ENCODE data around the gene ZNF714.
A peak's percentile ranks its signal among the peaks of the same experiment; 100 is the strongest.

Gene ZNF714

DNA sequence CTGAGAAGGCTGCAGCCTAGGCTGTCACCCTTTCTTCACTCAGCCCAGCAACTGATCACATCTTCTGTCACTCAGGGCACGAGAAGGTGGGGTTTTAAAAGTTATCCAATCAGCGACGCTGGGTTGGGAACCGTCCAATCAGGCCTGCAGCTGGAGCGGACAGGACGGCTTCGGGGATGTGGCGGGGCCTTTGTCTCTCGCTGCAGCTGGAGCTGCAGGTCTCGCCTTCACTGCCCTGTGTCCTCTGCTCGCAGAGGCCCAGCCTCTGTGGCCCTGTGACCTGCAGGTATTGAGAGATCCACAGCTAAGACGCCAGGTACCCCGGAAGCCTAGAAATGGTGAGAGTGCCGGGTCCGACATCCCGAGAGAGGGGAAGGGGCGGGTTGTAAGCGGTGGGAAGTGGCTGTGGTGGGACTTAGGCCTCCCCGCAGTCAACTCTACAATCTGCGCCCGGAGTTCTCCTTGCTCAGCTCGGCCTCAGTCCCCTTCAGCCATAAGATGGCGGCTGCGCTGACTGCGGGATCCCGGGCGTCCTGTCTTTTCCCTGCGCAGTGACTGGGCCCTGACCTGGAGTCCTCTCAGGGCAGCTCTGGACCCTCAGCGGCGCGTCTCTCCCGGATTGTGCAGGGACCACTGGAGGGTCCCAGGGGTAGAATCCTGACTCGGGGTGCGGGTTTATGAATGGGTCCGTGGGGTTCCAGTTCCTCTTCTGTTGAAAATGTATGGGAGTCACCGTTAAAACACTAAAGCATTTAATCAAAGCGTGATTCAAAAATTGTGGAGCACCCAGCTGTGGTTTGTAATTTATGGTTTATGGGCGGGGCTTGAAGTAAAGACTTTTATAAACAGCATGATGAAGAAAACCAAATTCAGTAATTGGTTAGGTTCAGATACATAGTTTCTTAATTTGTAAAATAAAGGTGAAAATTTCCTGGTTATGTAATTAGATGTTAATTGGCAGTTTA is at the start of gene ZNF714:
ZNF714 (plus strand) TSS at position 193 of the 965 bp plus-strand sequence. CDS start 16,066 bp downstream, outside the sequence.
- peak; percentile 93 for DNase-seq (ENCODE audit: low spot score)

DNA sequence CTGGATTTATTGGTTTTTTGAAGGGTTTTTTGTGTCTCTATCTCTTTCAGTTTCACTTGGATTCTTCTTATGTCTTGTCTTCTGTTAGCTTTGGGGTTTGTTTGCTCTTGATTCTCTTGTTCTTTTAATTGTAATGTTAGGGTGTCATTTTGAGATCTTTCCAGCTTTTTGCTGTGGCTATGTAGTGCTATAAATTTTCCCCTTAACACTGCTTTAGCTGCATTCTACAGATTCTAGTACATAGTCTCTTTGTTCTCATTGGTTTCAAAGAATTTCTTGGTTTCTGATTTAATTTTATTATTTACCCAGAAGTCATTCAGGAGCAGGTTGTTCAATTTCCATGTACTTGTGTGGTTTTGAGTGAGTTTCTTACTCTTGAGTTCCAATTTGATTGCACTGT is 37.0 kb upstream of the ZNF714 start:
- no peak for DNase-seq (ENCODE audit: low spot score)

DNA sequence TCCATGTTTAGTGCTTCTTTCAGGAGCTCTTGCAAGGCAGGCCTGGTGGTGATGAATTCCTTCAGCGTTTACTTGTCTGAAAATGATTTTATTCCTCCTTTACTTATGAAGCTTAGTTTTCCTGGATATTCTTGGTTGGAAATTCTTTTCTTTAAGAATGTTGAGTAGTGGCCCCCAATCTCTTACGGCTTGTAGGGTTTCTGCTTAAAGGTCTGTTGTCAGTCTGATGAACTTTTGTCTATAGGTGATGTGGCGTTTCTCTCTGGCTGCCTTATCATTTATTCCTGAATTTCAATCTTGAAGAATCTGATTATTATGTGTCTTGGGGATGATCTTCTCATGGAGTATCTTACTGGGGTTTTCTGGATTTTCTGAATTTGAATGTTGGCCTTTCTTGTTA is 35.5 kb upstream of the ZNF714 start:
- no peak for DNase-seq (ENCODE audit: low spot score)

DNA sequence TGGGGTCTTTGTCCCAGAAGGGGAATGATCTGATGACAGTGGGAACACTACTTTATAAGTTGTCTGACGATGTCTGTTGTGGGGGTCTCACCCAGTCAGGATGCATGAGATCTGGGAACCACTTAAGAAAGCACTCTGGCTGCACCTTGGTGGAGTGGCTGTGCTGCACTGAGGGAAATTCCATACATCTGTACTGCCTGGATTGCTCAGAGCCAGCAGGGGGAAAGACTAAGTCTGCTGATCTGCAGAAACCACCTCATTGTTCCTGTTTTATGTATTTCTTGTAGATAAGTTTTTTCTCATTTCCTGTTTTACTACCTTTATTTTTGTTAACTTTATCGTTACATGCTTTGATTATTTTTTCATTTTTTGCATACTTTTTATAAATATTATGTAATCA is 34.3 kb upstream of the ZNF714 start:
- DNase-seq (ENCODE audit: low spot score) = no peak

DNA sequence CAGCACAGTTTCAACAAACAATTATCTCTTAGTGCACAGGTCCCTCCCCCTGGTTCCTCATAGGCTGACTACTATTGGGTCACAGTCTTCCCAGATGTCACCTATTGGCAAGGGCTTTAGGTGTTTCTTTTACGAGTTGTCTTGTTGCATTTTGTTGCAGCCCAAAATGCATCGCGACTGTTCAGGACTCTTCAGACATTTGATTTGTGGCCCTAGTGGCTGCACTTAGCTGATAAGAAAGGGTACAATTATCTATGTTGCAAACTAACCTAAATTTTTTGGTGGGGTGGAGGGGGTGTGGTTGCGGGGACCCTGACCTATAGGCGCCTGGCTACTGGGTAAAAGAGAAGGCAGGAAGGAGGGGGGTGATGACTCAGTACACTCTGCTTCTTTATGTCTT is 29.1 kb upstream of the ZNF714 start:
- DNase-seq (ENCODE audit: low spot score) = no peak

DNA sequence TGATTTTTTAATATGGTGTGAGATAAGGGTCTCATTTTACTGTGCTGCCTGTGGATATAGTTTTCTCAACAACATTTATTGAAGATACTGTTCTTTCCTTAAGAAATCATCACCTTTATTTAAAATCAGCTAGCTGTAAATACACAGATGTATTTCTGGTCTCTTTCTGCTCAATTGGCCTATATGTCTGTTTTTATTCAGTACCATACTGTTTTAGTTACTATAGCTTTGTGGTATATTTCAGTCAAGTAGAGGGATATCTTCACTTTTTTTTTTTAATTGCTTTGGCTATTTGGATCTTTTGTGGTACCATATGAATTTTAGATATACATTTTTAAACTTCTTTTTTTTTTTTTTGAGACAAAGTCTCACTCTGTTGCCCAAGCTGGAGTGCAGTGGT is 16.7 kb upstream of the ZNF714 start:
- no peak for DNase-seq (ENCODE audit: low spot score)

DNA sequence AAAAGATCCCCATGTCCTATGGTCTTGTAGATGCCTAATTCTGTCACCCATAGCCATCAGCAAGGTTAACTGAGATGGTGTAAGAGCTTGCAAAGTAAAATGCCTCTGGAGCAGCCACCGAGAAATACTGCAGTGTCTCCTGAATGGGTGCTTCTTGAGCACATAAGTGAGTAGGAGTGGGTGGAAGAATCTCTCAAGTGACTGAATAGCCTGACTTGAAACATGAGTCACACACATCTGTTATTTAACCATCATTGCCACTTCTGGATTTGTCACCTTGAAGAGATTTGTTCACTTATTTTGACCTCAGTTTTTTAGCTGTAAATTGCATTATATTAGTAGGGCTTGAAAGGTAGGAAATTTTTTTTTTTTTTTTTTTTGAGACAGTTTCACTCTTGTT is 2.3 kb downstream of the ZNF714 start:
- peak; percentile 48 for DNase-seq (ENCODE audit: low spot score)

DNA sequence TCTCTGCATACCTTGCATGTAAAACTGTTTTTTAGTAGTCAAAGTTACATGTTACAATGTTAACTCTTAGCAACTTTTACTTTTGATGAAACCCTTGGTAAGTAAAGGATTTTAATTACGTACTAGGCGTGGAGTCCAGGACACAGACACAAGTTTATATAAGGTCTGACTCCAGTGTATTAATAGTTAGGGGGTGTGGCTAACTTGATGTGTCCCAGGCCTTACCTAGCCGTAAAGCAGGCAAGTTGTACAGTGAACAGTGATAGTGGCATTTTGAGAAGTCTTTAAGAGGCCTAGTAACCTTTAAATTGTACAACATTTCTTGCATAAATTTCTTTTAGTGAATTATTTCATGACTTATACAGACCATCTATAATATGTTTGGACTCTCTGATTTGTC is 5.9 kb downstream of the ZNF714 start:
- DNase-seq (ENCODE audit: low spot score) = no peak

DNA sequence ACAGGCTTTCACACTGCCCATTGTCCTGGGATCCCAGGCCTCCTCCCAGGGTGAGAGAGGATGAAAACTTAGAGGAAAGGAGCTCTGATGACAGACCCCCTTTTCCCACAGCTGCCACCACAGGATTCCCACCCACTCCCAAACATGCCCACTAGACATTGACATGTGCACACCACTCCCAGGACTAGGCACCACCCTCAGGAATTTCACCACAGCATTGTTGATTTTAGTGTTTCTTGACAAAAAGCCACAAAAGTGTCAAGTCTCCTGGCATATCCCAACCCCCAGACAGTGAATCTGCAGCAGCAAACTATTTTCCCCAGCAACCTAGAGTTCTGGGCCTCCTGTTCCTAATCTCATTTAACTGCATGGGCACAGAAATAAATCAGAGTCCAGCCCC is 10.1 kb downstream of the ZNF714 start:
- peak; percentile 39 for DNase-seq (ENCODE audit: low spot score)

DNA sequence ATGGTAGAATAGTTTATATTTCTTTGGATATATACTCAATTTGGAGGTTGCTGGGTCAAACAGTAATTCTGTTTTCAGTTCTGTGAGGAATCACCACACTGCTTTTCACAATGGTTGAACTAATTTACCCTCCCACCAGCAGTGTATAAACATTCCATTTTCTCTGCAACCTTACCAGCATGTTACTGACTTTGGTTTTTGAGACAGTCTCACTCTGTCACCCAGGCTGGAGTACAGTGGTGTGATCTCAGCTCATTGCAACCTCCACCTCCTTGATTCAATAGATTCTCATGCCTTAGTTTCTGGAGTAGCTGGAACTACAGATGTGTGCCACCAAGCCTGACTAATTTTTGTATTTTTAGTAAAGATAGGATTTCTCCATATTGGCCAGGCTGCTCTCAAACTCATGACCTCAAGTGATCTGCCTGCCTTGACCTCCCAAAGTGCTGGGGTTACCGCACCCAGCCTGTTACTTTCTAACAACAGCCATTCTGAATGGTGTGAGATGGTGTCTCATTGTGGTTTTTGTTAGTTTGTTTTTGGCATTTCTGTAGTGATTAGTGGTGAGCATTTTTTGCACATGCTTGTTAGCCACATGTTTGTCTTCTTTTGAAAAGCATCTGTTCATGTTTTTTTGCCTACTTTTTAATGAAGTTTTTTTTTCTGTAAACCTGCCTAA is 12.5 kb downstream of the ZNF714 start:
- no peak for DNase-seq (ENCODE audit: low spot score)

DNA sequence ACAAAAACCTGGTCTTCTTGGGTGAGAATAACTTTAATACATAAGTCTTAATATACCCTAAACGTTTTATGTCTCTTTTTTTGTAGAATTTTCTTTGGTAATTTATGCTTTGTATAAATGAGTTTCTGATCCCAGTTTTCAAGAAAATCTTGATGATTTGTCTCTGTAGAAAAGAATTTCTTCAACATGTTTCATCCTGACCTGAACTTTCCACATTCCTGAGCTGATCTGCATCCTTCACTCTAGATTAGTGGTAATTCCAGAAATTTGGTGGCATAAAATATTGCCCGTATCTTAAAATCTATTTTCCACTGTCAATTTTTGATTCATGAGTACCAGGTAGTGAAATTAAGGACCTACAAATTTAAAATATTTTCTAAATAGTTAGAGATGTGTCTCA is 16.3 kb downstream of the ZNF714 start:
- DNase-seq (ENCODE audit: low spot score) = no peak

DNA sequence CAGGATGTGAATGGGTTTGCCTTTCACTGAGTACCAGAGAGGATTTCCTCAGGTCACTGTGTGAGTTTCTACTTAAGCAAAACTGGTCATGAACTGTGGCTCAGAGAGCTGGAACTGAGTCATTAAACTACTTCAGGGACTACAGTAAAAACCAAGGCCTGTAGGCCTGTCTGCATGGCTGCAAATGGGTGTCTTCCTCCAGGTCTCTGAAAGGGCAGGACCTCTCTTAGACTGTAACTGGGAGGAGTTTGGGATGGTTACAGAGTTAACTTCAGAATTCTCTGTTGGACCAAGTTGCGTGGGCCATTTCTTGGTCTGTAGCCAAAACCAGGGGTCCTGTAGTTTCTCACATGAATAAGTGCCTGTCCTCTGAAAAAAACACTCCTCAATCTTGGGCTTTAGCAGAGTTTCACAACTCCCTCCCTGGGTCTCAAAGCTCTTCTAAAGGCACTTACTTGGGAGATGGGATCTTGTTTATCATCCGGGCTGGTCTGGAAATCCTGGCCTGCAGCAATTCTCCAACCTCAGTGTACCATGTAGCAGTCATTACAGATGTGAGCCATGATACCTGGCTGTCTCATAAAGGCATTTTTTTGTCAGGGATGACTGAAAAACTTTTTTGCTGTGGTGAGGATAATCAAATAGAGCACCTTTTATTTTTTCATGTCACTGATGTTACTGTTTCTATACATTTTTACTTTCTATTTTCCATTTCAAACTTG is 19.7 kb downstream of the ZNF714 start:
- no peak for DNase-seq (ENCODE audit: low spot score)

DNA sequence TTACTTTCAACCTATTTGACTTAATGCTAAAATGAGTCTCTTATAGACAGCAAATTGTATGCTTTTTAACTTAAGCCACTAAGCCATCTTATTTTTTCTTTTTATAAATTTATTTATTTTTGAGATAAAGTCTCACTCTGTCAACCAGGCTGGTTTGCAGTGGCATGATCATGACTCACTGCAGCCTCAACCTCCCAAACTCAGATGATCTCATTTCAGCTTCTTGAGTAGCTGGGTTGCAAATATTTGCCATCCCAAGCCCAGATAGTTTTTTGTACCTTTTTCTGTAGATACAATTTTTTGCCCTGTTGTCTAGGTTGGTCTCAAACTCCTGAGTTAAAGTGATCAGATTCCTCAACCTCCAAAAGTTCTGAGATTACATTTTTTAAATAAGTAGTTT is 27.1 kb downstream of the ZNF714 start:
- peak; percentile 5 for DNase-seq (ENCODE audit: low spot score)

DNA sequence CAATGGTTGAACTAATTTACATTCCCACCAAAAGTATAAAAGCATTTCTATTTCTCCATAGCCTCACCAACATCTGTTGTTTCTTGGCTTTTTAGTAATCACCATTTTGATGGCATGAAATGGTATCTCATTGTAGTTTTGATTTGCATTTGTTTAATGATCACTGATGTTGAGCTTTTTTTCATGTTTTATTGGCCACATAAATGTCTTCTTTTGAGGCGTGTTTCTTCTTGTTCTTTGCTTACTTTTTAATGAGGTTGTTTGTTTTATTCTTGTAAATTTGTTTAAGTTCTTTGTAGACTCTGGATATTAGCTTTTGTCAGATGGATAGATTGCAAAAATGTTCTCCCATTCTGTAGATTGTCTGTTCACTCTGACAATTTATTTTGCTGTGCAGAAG is 28.2 kb downstream of the ZNF714 start:
- DNase-seq (ENCODE audit: low spot score) = no peak

DNA sequence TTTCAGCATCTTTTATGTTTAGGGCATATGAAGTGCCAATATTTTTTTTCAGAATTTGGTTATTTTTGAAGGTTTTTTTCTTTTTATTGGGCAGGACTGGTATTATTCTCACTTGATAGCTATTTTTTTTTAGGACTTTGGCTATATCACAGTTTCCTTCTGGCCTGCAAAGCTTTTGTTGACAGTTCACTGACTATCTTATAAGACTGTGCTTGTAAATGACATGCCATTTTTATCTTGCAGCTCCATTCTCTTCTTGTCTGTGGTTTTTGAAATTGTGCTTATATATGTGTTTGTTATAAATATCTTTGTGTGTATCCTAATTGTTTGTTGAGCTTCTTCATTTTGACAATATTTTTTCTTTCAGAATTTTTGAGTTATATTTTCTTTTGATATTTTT is 33.4 kb downstream of the ZNF714 start:
- DNase-seq (ENCODE audit: low spot score) = no peak

DNA sequence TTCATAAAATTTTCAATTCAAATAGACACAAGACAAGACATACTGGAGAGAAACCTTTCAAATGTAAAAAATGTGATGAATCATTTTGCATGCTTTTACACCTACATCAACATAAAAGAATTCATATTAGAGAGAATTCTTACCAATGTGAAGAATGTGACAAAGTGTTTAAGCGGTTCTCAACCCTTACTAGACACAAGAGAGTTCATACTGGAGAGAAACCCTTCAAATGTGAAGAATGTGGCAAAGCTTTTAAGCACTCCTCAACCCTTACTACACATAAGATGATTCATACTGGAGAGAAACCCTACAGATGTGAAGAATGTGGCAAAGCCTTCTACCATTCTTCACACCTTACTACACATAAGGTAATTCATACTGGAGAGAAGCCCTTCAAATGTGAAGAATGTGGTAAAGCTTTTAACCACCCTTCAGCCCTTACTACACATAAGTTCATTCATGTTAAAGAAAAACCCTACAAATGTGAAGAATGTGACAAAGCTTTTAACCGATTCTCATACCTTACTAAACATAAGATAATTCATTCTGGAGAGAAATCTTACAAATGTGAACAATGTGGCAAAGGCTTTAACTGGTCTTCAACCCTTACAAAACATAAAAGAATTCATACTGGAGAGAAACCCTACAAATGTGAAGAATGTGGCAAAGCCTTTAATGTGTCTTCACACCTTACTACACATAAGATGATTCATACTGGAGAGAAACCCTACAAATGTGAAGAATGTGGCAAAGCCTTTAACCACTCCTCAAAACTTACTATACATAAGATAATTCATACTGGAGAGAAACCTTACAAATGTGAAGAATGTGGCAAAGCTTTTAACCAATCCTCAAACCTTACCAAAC is 35.3 kb downstream of the ZNF714 start:
- DNase-seq (ENCODE audit: low spot score) = no peak

DNA sequence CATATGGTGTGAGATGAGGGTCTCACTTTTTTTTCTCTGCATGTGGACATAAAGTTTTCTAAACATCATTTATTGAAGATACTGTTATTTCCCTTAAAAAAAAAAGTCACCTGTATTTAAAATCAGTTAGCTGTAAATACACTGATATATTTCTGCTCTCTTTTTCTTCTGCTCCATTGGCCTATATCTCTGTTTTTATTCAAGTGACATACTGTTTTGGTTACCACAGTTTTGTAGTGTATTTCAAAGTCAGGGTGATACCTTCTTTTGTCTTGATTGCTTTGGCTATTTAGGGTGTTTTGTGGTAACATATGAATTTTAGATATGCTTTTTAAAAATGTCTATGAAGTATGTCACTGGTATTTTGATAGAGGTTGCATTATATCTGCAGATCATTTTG is 44.1 kb downstream of the ZNF714 start:
- DNase-seq (ENCODE audit: low spot score) = no peak

DNA sequence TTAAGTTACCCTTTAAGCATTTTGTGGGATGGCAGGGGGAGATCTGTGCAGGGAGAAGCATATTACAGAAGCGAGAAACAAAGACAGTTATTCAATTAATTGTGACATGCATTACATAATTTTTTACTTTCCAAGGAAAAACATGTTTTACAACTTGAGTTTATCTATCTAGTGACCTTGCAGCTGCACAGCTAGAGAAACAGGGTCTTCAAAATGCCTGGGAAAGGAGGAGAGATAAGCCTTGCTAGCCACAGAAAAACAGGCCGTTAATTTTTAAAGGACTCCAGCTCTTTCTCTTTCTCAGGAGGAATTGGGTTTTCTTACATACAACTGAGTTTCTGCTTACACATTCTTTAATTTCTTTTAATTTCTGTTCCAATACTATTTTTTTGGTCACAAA is 45.0 kb downstream of the ZNF714 start:
- DNase-seq (ENCODE audit: low spot score) = no peak

DNA sequence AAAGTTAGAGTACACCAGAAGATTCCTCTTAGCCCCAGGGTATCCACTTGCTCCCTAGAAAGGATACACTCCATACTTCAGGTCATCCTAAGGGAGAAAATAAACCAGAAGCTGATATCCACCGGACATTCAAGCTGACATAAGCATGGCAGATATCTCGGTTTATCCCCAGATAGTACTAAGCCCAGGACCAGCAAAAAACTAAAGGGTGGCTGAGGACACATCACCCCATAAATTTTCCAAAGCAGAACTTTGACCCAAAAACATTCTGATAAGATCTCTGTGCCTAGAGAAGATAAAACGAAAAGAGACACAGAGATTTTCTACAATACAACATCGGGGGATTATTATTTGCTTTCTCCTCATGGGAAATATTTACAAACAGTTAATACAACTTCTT is 45.9 kb downstream of the ZNF714 start:
- DNase-seq (ENCODE audit: low spot score) = no peak

DNA sequence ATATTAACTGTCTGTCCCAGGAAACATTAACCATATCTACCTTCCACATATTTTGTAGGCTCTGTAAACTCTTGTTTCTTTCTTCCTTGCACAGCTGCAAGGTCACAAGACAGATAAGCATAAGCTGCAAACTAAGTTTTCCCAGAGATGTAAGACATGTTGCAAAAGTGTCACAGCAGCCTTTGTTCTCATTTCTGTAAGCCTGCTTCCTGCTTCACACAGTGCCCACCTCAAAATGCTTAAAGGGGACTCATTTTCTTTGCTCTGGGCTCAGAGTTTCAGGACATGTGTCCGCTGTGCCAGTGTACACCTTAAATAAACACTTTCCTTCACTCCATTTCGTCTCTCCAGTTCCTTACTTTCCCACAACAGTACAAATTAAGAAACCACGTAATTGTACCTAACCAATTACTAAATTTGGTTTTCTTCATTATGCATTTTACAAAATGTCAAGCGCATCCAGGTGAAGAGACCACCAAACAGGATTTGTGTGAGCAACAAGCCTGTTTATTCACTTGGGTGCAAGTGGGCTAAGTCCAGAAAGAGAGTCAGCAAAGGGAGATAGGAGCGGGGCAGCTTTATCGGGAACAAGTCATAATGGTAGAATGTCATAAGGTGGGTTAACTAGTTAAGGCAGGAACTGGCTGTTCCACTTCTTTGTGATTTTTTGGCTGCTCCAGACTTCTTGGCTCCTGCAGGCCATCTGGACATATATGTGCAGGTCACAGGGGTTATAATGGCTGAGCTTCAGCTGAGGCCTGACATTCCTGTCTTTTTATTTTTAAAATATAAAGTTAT is 47.1 kb downstream of the ZNF714 start:
- DNase-seq (ENCODE audit: low spot score) = no peak
